Measurements from ENCODE around the gene PRKCSH.
"Not testable (repeated sequence)": the region's sequence is repeated elsewhere in the genome, so short reads cannot be mapped to it uniquely, and the experiment has no call there.

The PRKCSH gene

DNA sequence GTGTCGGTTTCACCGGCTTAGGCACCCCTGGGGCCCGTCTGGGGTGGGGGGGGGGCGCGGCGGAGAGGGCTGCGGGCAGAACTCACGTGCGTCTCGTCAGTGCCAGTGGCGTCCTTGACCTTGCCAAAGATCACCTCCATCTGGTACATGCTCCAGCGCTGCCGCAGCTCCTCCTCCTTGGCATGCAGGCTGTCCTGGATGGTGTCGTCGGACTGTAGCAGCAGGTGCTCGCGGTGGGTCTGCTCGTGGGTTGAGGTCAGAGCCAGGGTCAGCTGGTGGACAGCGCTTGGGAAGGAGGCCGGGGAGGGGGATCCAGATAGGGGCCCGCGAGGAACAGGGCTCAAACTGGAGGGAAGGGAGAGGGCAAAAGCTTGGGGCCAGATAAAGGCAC is 11.6 kb upstream of the PRKCSH start:
- H3K9ac ChIP-seq (ENCODE audit: low read length) = no peak overlapping the region

DNA sequence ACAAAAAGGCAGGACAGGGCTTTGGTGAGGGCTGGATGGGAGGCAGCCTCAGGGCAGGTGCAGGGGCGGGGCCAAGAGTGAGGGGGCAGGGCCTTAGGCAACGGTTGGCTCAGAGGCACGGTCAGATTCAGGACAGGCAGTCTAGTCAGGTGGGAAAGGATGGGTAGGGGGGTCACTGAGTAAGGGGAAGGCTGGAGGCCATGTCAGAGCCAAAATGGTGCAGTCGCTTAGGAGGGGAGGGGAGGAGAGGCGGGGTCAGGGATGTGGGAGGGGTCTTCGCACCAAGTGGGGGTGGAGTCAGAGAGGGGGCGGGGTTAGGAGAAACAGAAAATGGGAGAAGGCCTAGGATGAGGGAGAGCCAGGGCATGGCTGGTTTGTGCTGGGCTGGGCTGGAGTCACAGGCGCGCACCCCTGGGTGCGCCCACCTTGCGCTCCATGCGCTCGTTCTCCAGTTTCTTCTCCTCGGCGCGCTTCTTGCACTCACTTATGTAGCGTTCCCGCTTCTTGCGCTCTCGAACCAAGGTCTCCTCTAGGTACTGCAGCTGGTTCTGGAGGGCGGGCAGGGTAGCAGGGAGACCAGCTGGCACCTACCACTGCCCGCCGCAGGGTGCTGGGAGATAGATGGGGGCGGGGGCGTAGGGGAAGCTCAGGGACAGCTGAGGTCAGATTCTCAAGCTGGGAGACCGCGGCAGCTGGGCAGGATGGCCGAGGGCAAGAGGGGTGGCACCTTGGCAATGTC is 9.5 kb upstream of the PRKCSH start:
- Histone ChIP-seq H4K20me1 (ENCODE audit: insufficient read depth, low read length) (no peaks in the 10 kb centered on the region), H3K9me3 (ENCODE audit: insufficient read depth, low read length) (no peaks in the 10 kb centered on the region), H3K4me3 (ENCODE audit: low read length) (no peak overlapping the region), H3K4me2 (ENCODE audit: low read length) (no peak overlapping the region), H3K27ac (ENCODE audit: low read length) (no peak overlapping the region), H3K9ac (ENCODE audit: low read length) (no peak overlapping the region), H3K79me2 (ENCODE audit: low read length) (no peaks in the 10 kb centered on the region), H3K36me3 (replicated peaks; ENCODE audit: low read depth, low read length) (no peaks in the 10 kb centered on the region), H3K4me1 (ENCODE audit: low read length) (peaks cover 9% of the 10 kb centered on the region), H3K27me3 (ENCODE audit: low read depth, low read length) (0 out of 2 replicates have a peak, but pooled peaks cover 6% of the 10 kb centered on the region), H2AFZ (ENCODE audit: low read depth, low read length) (no peak overlapping the region)
- TF ChIP-seq EZH2phosphoT487 (IDR thresholded peaks at IDR 0.05; ENCODE audit: low read depth) = no peak
- no peak for TF ChIP-seq CTCF (IDR thresholded peaks at IDR 0.05; ENCODE audit: low read depth, low read length)

More for the DNA sequence above, 11.6 kb upstream of the PRKCSH start:
- Histone ChIP-seq H2AFZ (ENCODE audit: low read depth, low read length) (no peak overlapping the region), H3K27ac (ENCODE audit: low read length) (no peak overlapping the region), H3K36me3 (replicated peaks; ENCODE audit: low read depth, low read length) (no peaks in the 10 kb centered on the region), H3K27me3 (ENCODE audit: low read depth, low read length) (0 out of 2 replicates have a peak, but pooled peaks cover 6% of the 10 kb centered on the region), H3K4me1 (ENCODE audit: low read length) (peaks cover 9% of the 10 kb centered on the region), H3K4me3 (ENCODE audit: low read length) (no peak overlapping the region), H3K79me2 (ENCODE audit: low read length) (no peaks in the 10 kb centered on the region), H3K9me3 (ENCODE audit: insufficient read depth, low read length) (no peaks in the 10 kb centered on the region), H3K4me2 (ENCODE audit: low read length) (no peak overlapping the region), H4K20me1 (ENCODE audit: insufficient read depth, low read length) (no peaks in the 10 kb centered on the region)
- no peak for TF ChIP-seq EZH2phosphoT487 (IDR thresholded peaks at IDR 0.05; ENCODE audit: low read depth)
- TF ChIP-seq CTCF (IDR thresholded peaks at IDR 0.05; ENCODE audit: low read depth, low read length) = no peak

DNA sequence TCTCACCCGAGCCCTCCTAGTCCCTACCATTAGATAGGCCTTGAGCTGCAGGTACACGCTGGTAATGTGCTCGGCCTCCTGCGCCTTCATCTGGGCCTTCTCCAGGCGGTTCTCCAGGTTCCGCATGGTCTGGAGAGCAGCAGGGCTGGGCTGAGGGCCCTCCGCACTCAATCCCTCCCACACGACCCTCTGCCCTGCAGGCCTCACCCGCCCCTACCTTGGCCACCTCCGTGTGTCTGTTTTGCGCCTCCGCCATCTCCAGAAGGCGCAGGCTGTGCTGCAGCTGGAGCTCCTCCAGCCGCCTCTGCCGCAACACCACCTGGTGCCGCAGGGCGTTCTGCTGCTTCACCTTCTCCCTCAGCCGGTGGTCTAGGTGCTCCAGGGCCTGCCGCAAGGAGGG is 8.8 kb upstream of the PRKCSH start:
- no peak overlapping the region for H2AFZ ChIP-seq (ENCODE audit: low read depth, low read length)

DNA sequence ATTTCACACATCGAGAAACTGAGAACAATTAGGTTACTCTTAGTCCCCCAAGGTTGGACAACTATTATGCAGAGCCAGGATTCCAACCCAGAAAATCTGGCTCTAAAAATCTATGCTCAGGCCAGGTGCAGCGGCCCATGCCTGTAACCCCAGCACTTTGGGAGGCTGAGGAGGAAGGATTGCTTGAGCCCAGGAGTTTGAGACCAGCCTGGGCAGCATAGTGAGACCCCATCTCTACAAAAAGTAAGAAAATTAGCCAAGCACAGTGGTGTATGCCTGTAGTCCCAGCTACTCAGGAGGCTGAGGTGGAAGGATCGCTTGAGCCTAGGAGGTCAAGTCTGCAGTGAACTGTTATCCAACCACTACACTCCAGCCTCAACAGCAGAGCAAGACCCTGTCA is 1.9 kb upstream of the PRKCSH start:
- not testable (repeated sequence) for H3K27ac ChIP-seq (ENCODE audit: low read length); H4K20me1 ChIP-seq (ENCODE audit: insufficient read depth, low read length); H3K36me3 ChIP-seq (replicated peaks; ENCODE audit: low read depth, low read length); H3K9ac ChIP-seq (ENCODE audit: low read length); H3K9me3 ChIP-seq (ENCODE audit: insufficient read depth, low read length); H3K4me2 ChIP-seq (ENCODE audit: low read length); H3K27me3 ChIP-seq (ENCODE audit: low read depth, low read length); H3K4me3 ChIP-seq (ENCODE audit: low read length); H2AFZ ChIP-seq (ENCODE audit: low read depth, low read length)
- H3K4me1 ChIP-seq (ENCODE audit: low read length) = peaks cover 25% of the 10 kb centered on the region
- peaks cover 15% of the 10 kb centered on the region for H3K79me2 ChIP-seq (ENCODE audit: low read length)

More for the DNA sequence above, 8.8 kb upstream of the PRKCSH start:
- Histone ChIP-seq H3K79me2 (ENCODE audit: low read length) (no peaks in the 10 kb centered on the region), H4K20me1 (ENCODE audit: insufficient read depth, low read length) (no peaks in the 10 kb centered on the region), H3K36me3 (replicated peaks; ENCODE audit: low read depth, low read length) (no peaks in the 10 kb centered on the region), H3K9ac (ENCODE audit: low read length) (no peak overlapping the region), H3K9me3 (ENCODE audit: insufficient read depth, low read length) (no peaks in the 10 kb centered on the region), H3K27me3 (ENCODE audit: low read depth, low read length) (0 out of 2 replicates have a peak, but pooled peaks cover 6% of the 10 kb centered on the region), H3K4me2 (ENCODE audit: low read length) (no peak overlapping the region), H3K4me1 (ENCODE audit: low read length) (peaks cover 8% of the 10 kb centered on the region), H3K27ac (ENCODE audit: low read length) (no peak overlapping the region), H3K4me3 (ENCODE audit: low read length) (no peak overlapping the region)
- TF ChIP-seq EZH2phosphoT487 (IDR thresholded peaks at IDR 0.05; ENCODE audit: low read depth) = no peak
- TF ChIP-seq CTCF (IDR thresholded peaks at IDR 0.05; ENCODE audit: low read depth, low read length) = no peak

Data from OCI-LY3 (cell line).